Measurements from ENCODE around the gene DGKH.

The DGKH gene

DNA sequence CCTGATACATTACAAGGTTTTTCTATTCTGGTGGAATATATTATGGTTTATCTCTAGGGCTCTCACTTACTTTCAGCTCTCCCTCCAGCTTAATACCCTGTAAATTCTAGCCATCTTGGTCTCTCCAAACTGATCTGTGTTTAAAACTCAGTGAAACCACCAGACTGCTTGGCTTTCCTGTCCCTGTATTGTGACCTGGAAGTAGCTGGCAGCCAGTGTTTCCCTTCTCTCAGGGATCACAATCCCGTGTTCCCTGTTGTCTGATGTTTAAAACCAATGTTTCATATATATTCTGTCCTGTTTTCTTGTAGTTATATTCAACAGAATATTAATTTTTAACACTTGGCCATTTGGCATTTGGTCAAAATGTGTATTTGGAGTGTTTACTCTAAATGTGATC, 231.5 kb downstream of the DGKH start:
- no peak for DNase-seq

DNA sequence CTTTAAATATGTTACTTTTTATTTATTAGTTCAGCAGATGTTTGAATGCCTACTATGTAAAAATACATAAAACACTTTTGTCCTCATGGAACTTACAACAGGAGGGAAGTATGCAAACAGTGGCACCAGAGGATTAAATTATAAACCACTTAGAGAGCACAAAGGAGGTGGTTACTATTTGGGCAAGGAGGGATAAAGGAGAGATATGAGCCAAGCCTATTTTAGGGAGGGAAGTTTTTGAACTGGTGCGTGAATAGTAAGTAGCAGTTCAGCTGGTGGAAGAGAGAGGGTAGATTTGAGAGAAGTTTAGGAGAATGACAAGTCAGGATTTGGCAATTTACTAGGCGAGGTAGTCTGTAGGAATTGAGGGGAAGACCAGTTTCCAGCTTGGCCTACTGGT, 232.1 kb downstream of the DGKH start:
- no peak for DNase-seq

DNA sequence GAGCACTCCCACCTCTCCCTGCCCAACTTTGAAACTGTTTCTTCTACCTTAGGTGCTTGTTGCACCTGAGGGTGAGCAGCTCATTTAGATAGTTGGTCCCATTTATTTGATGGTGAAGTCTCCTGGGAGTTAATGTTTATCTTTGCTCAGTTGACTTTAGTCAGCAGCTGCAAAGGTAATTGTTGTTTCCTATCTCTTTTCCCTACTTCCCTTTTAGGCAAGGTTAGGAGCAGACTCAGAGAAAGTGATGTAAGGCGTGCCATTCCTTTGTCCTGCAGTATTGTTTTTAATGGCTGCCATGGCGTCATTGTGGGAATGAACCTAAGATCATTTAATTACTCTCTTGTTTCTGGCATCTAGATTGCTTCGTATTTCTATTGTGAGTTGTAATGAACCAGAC, 235.1 kb downstream of the DGKH start:
- DNase-seq, result no peak

DNA sequence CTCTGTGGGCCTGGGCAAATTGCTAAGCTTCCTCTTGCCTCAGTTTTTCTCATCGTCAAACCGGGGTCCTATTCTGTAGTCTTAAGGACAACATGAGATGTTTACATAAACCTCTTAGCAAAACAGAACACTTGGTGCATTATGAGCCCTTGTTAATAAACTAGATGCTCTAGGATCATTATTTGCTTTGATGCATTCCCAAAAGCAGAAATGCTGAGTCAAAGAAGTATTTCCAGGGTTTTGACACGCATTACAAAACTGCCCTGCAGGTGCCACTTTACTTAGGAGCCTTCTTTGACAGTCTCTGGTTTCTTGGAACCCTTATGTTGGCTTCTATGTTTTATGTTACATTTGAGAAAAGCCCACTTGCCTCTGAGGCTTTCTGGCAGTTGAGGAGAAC, 235.6 kb downstream of the DGKH start:
- DNase-seq, result no peak
